HL-60 (cell line): ENCODE results near the gene UBAP2L.

Source experiments
- DNase-seq, 2 experiments: peaks; one replicate each; pipeline ENCODE4 v3.0.0-alpha.2; 2010 to 2020; ENCODE audit warnings: low read depth in 1 of 2, low spot score in 1 of 2
- H3K27ac ChIP-seq: fragments of 250-450 bp; sonication (Bioruptor Pico); replicated peaks from 2 replicates; pipeline ENCODE4 v1.5.1; 2020; ENCODE audit warnings: mild to moderate bottlenecking, moderate library complexity
- H3K27me3 ChIP-seq: fragments of 250-450 bp; sonication (Bioruptor Pico); 2 replicates; pipeline ENCODE4 v1.5.1; 2021; ENCODE audit warnings: mild to moderate bottlenecking, moderate library complexity; ENCODE audit not compliant: insufficient read depth, poor library complexity, severe bottlenecking
- H3K4me3 ChIP-seq: replicated peaks from 2 replicates; pipeline ENCODE4 v1.5.1; 2011; ENCODE audit warnings: mild to moderate bottlenecking, control low read depth, low read length; ENCODE audit not compliant: insufficient read depth
- GABPA ChIP-seq: IDR thresholded peaks from 2 replicates; pipeline ENCODE4 v1.6.1; 2012; ENCODE audit warnings: low read depth
- POLR2AphosphoS5 ChIP-seq: IDR thresholded peaks from 2 replicates; pipeline ENCODE4 v1.6.1; 2012; ENCODE audit warnings: low read depth
- SPI1 ChIP-seq: IDR thresholded peaks from 2 replicates; pipeline ENCODE4 v1.6.1; 2012; ENCODE audit warnings: low read depth, mild to moderate bottlenecking, borderline replicate concordance
- TF ChIP-seq, protein P1 (sequence below): IDR thresholded peaks from 2 replicates; pipeline ENCODE4 v1.6.1; 2012; ENCODE audit warnings: low read depth; ENCODE audit not compliant: insufficient replicate concordance
- TF ChIP-seq, protein P2 (sequence below): IDR thresholded peaks from one replicate; pipeline ENCODE4 v1.5.1; 2011; ENCODE audit warnings: low read length, control low read depth, inconsistent platforms; ENCODE audit not compliant: insufficient read depth

Gene UBAP2L

DNA sequence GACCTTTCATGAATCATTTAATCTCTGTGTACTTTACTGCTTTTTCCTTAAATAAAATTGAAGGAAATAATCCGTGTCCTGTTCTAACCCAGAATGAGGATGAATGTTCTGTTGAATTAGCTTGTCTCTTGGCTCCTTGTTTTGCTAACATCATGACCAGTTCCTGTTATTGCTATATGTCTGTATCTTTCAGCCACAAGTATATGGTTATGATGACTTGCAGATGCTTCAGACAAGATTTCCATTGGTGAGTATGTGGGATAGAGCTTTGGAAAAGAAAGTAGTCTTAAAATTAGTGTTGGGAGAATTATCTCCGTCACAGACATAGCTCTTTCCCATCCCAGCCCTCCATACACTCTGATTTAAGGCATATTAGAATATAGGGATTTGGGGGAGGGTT lies 38.0 kb downstream of the UBAP2L start:
- TF ChIP-seq POLR2AphosphoS5, result no peak
- no peak for TF ChIP-seq GABPA
- DNase-seq, result no peak

DNA sequence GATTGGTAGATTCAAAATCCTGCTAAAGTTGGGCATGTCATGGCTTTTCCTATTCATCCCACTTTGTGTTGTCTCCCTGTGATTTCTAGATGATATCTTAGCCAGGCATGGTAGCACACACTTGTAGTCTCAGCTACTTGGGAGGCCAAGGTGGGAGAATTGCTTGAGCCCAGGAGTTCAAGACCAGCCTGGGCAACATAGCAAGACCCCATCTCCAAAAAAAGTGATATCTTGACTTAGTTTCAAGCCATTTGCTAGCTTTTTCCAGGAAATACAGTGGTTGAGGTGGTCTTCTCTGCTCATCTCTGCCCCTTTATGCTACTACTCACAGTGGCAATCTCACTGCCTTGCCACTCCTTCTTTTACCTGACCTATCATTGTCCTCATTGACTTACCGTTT lies 39.4 kb downstream of the UBAP2L start:
- no peaks in the 10 kb centered on the region for H3K27me3 ChIP-seq
- TF ChIP-seq SPI1 (no peak), POLR2AphosphoS5 (no peak), GABPA (no peak)
- TF ChIP-seq, protein P1, sequence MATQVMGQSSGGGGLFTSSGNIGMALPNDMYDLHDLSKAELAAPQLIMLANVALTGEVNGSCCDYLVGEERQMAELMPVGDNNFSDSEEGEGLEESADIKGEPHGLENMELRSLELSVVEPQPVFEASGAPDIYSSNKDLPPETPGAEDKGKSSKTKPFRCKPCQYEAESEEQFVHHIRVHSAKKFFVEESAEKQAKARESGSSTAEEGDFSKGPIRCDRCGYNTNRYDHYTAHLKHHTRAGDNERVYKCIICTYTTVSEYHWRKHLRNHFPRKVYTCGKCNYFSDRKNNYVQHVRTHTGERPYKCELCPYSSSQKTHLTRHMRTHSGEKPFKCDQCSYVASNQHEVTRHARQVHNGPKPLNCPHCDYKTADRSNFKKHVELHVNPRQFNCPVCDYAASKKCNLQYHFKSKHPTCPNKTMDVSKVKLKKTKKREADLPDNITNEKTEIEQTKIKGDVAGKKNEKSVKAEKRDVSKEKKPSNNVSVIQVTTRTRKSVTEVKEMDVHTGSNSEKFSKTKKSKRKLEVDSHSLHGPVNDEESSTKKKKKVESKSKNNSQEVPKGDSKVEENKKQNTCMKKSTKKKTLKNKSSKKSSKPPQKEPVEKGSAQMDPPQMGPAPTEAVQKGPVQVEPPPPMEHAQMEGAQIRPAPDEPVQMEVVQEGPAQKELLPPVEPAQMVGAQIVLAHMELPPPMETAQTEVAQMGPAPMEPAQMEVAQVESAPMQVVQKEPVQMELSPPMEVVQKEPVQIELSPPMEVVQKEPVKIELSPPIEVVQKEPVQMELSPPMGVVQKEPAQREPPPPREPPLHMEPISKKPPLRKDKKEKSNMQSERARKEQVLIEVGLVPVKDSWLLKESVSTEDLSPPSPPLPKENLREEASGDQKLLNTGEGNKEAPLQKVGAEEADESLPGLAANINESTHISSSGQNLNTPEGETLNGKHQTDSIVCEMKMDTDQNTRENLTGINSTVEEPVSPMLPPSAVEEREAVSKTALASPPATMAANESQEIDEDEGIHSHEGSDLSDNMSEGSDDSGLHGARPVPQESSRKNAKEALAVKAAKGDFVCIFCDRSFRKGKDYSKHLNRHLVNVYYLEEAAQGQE, result no peak
- TF ChIP-seq, protein P2, sequence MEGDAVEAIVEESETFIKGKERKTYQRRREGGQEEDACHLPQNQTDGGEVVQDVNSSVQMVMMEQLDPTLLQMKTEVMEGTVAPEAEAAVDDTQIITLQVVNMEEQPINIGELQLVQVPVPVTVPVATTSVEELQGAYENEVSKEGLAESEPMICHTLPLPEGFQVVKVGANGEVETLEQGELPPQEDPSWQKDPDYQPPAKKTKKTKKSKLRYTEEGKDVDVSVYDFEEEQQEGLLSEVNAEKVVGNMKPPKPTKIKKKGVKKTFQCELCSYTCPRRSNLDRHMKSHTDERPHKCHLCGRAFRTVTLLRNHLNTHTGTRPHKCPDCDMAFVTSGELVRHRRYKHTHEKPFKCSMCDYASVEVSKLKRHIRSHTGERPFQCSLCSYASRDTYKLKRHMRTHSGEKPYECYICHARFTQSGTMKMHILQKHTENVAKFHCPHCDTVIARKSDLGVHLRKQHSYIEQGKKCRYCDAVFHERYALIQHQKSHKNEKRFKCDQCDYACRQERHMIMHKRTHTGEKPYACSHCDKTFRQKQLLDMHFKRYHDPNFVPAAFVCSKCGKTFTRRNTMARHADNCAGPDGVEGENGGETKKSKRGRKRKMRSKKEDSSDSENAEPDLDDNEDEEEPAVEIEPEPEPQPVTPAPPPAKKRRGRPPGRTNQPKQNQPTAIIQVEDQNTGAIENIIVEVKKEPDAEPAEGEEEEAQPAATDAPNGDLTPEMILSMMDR, result no peak
- no peak overlapping the region for H3K27ac ChIP-seq
- H3K4me3 ChIP-seq, result no peak overlapping the region
- no peak for DNase-seq

More for the DNA sequence above, 38.0 kb downstream of the UBAP2L start:
- H3K27ac ChIP-seq, result no peak overlapping the region
- no peaks in the 10 kb centered on the region for H3K27me3 ChIP-seq
- no peak overlapping the region for H3K4me3 ChIP-seq

DNA sequence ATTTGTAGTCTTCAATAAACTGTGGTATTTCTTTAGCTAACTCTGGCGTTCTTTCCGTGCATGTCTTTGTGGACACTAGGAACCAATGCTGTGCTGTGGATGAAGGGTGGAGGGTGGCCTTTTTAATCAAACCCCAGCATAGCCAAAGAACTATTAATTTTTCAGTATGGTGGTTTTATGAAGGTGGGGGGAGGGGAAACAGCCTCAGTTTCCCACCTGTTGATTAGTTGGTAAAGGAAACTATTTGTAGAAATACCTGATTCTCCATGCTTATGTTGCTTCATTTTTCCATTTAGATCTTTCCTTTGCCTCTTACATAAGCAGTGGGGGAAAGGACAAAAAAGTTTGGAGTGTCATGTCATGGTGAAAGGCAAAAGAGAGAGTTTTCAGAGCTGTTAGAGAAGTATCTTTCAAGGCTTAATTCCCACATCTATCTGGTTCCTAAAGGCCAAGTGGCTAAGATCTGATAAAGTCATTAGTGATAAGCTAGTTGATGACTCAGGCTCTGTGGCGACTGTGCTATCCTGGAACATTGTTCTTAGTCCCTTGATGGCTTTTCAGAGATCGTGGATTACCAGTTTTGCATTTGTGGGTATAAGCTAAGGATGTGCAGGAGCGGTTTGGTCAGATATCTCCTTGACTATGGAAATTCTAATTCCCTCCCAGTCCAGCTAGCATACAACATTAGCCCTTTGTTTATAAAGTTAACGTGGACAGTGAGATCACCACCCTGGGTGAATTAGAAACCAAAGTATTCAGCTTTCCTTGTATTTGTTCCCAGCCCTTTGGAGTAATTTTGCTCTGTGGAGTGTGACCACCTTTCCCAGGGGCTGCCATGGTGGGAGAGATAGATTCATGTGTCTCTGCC lies 42.9 kb downstream of the UBAP2L start:
- no peaks in the 10 kb centered on the region for H3K27me3 ChIP-seq
- H3K4me3 ChIP-seq, result no peak overlapping the region
- DNase-seq, result no peak
- H3K27ac ChIP-seq, result no peak overlapping the region
- TF ChIP-seq SPI1, result no peak
- TF ChIP-seq, protein P2, result no peak
- no peak for TF ChIP-seq GABPA
- TF ChIP-seq POLR2AphosphoS5, result no peak
- TF ChIP-seq, protein P1, result no peak

DNA sequence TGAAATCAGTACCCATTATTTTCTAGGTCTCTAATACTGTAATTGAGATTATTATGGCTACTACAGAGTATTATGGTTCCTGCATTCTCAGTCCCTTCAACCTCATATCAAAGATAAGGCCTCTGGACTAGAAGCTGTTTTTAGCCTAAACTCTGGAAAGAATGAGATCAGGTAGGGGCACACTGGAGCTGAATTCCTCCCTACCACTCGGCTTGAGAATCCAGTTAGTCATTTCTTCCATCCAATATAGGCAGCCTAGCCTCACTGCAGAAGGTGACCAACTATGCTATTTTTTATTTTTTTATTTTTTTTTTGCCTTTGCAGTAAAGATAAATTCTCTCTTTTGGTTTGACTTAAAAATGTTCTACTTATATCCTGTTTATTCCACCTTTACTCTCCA lies 43.7 kb downstream of the UBAP2L start:
- Histone ChIP-seq H3K4me3 (no peak overlapping the region), H3K27ac (no peak overlapping the region), H3K27me3 (no peaks in the 10 kb centered on the region)
- TF ChIP-seq POLR2AphosphoS5 (no peak), GABPA (no peak), SPI1 (no peak)
- TF ChIP-seq, protein P2, result no peak
- TF ChIP-seq, protein P1, result no peak
- DNase-seq, result no peak
